Chondrocyte (in vitro differentiated cells): ENCODE measurements around the gene CTPS1. TPM values are rescaled to one million over a fixed set of nuclear protein-coding genes. Genes with fewer than 3 reads are reported as not detected.

Experiments used
- DNase-seq: peaks from one replicate; pipeline ENCODE4 v3.0.0; 2021; ENCODE audit warnings: mixed read lengths, low spot score
- H3K27ac Mint-ChIP-seq: one replicate; pipeline ENCODE4 v1.8.0; 2021; ENCODE audit warnings: mild to moderate bottlenecking, moderate library complexity, mixed read lengths; ENCODE audit not compliant: unreplicated experiment
- H3K27me3 Mint-ChIP-seq: 2 replicates; pipeline ENCODE4 v1.8.0; 2021; ENCODE audit warnings: low read depth, mixed read lengths
- H3K36me3 Mint-ChIP-seq: 2 replicates; pipeline ENCODE4 v1.8.0; 2021; ENCODE audit warnings: low read depth, mixed read lengths
- H3K4me1 Mint-ChIP-seq: 2 replicates; pipeline ENCODE4 v1.8.0; 2021; ENCODE audit warnings: low read depth, mild to moderate bottlenecking, mixed read lengths
- H3K4me3 Mint-ChIP-seq: one replicate; pipeline ENCODE4 v1.8.0; 2021; ENCODE audit warnings: mild to moderate bottlenecking, moderate library complexity, mixed read lengths; ENCODE audit not compliant: unreplicated experiment
- H3K9me3 Mint-ChIP-seq: 2 replicates; pipeline ENCODE4 v1.8.0; 2021; ENCODE audit warnings: low read depth, mixed read lengths
- CTCF ChIP-seq: fragments of 200-600 bp; sonication (generic); IDR thresholded peaks from 2 replicates; pipeline ENCODE4 v1.5.0; 2021; ENCODE audit warnings: antibody characterized with exemption, mild to moderate bottlenecking, moderate library complexity
- total RNA-seq: library from RNA; stranded (reverse); gene quantifications from 3 replicates; pipeline ENCODE4 v1.2.1, GENCODE V29; 2021

Gene CTPS1
- total RNA-seq, 1 donor from 2014 or later = 84.5 TPM

- no peak for DNase-seq
- Mint-ChIP-seq H3K27ac (peak overlapping the region; percentile 89), H3K9me3 (no peaks in the 10 kb centered on the region), H3K27me3 (no peaks in the 10 kb centered on the region), H3K36me3 (peaks cover 31% of the 10 kb centered on the region), H3K4me1 (peaks cover 67% of the 10 kb centered on the region), H3K4me3 (peak overlapping the region; percentile 92)
- TF ChIP-seq CTCF = no peak
Measured at GRCh38 chr1:40982721-40983120, 3.2 kb downstream of the CTPS1 start.

- Mint-ChIP-seq H3K4me3 (no peak overlapping the region), H3K4me1 (peaks cover 62% of the 10 kb centered on the region), H3K27ac (no peak overlapping the region), H3K27me3 (no peaks in the 10 kb centered on the region), H3K9me3 (no peaks in the 10 kb centered on the region), H3K36me3 (peaks cover 35% of the 10 kb centered on the region)
- no peak for DNase-seq
- TF ChIP-seq CTCF = no peak
Measured at GRCh38 chr1:40983286-40983685, 3.8 kb downstream of the CTPS1 start.

DNA sequence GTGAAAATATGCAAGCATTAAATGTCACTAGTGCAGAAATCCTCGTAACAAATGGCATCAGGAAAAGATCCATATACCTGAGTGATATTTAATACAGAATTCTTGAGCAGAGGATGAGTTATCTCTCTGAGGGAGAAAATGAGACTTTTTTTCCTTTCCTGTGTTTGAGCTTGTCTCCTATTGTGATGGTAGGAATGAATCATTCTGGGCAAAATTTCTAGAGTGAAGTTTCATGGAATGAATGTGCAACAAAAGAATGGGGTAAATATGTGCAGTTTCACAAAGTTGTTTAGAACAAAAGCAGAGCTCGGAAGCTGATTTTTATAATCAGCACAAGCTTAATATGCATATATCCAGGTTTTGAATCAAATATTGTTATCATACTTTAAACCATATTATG is 4.6 kb downstream of the CTPS1 start:
- no peaks in the 10 kb centered on the region for H3K27me3 Mint-ChIP-seq

DNA sequence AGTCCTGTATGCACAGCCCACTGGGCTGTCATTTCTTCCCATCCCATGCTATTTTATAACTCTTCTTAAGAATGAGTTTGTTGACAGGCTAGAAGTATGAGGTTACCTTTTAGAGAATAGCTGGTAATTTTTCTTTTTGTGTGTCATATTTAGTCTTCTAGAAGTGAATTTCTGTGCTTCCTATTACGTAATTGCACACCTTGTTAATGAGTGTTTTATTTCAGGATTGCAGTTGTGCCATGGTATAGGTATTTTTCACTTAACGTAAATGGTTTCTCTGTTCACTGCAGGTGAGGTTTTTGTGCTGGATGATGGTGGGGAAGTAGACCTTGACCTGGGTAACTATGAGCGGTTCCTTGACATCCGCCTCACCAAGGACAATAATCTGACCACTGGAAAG is 5.0 kb downstream of the CTPS1 start:
- DNase-seq = no peak
- Mint-ChIP-seq H3K27me3 (no peaks in the 10 kb centered on the region), H3K4me3 (no peak overlapping the region), H3K27ac (no peak overlapping the region), H3K36me3 (peaks cover 47% of the 10 kb centered on the region), H3K4me1 (peaks cover 58% of the 10 kb centered on the region), H3K9me3 (no peaks in the 10 kb centered on the region)
- TF ChIP-seq CTCF = no peak

More for the DNA sequence above, 4.6 kb downstream of the CTPS1 start:
- H3K9me3 Mint-ChIP-seq = no peaks in the 10 kb centered on the region
- TF ChIP-seq CTCF = no peak
- peaks cover 58% of the 10 kb centered on the region for H3K4me1 Mint-ChIP-seq
- DNase-seq = no peak
- H3K4me3 Mint-ChIP-seq = no peak overlapping the region
- H3K27ac Mint-ChIP-seq = no peak overlapping the region
- peaks cover 43% of the 10 kb centered on the region for H3K36me3 Mint-ChIP-seq

DNA sequence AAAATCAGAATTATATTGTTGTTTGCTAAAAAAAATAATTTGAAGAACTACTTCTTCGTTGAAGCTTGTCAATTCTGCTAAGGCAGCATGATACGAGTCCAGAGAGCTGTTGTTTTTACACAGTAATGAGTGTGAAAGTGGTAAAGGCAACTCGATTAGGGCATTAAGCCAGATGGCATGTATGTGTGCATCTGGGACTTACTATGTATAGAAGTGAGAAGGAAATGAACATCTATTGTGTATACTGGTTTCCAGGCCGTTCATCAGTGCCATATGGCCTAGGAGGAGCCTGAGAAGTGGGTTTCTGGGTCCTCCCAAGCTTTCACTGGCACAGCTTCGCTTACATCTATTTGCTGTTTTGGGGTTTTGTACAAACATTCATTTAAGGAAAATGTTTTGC is 5.7 kb downstream of the CTPS1 start:
- Mint-ChIP-seq H3K36me3 (peaks cover 50% of the 10 kb centered on the region), H3K9me3 (no peaks in the 10 kb centered on the region)

More for the DNA sequence above, 5.7 kb downstream of the CTPS1 start:
- no peak for TF ChIP-seq CTCF
- H3K27me3 Mint-ChIP-seq = no peaks in the 10 kb centered on the region
- H3K4me3 Mint-ChIP-seq = no peak overlapping the region
- DNase-seq = no peak
- H3K27ac Mint-ChIP-seq = no peak overlapping the region
- peaks cover 58% of the 10 kb centered on the region for H3K4me1 Mint-ChIP-seq
